GM13976 (cell line): ENCODE data around the gene UBE2QL1.

Experiments used
- DNase-seq: peaks from one replicate; pipeline ENCODE4 v3.0.0; 2012; ENCODE audit warnings: low spot score
- in situ Hi-C: fragments of 300-500 bp; cut with MboI; formaldehyde crosslinking; loops from one replicate; pipeline ENCODE4 v1.12.0; 2022; ENCODE audit warnings: low sequenced_read_pairs, mixed read lengths, inconsistent platforms; ENCODE audit not compliant: unreplicated experiment
- TF ChIP-seq, protein P1 (sequence below): IDR thresholded peaks from 2 replicates; pipeline ENCODE4 v1.5.1; 2012; ENCODE audit warnings: borderline replicate concordance, mild to moderate bottlenecking; ENCODE audit not compliant: insufficient read depth; ENCODE audit errors: extremely low read depth, missing control alignments, control extremely low read depth

The UBE2QL1 gene

DNA sequence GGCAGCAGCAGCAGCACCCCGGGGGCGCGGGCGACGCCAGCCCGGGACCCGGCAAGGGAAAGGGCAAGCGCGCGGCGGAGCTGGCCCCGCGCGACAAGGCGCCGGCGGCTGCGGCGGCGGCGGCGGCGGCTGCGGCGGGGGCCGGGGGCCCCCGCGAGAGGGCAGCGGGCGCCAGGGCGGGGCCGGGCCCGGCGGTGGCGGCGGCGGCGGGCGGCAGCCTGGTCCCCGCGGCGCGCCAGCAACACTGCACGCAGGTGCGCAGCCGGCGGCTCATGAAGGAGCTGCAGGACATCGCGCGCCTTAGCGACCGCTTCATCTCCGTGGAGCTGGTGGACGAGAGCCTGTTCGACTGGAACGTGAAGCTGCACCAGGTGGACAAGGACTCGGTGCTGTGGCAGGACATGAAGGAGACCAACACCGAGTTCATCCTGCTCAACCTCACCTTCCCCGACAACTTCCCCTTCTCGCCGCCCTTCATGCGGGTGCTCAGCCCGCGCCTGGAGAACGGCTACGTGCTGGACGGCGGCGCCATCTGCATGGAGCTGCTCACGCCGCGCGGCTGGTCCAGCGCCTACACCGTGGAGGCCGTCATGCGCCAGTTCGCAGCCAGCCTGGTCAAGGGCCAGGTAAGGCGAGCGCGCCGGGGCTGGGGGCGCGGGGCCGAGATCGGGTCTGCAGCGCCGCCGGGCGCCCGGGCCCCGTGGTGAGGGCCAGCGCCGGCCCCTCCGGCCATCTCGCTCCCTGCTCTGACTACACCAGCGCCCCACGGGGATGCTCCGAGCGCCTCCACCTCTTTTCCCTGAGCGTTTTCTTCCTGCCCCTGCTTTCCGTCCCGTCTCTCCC, at the start of gene UBE2QL1:
Gene UBE2QL1, plus strand, starts transcription at position 238 of the 843 bp plus-strand sequence. Its CDS starts 35 bp downstream, at position 273.
- peak; percentile 63 for DNase-seq
- TF ChIP-seq, protein P1, sequence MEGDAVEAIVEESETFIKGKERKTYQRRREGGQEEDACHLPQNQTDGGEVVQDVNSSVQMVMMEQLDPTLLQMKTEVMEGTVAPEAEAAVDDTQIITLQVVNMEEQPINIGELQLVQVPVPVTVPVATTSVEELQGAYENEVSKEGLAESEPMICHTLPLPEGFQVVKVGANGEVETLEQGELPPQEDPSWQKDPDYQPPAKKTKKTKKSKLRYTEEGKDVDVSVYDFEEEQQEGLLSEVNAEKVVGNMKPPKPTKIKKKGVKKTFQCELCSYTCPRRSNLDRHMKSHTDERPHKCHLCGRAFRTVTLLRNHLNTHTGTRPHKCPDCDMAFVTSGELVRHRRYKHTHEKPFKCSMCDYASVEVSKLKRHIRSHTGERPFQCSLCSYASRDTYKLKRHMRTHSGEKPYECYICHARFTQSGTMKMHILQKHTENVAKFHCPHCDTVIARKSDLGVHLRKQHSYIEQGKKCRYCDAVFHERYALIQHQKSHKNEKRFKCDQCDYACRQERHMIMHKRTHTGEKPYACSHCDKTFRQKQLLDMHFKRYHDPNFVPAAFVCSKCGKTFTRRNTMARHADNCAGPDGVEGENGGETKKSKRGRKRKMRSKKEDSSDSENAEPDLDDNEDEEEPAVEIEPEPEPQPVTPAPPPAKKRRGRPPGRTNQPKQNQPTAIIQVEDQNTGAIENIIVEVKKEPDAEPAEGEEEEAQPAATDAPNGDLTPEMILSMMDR, result no peak
- in situ Hi-C loops, result no loop called here

- DNase-seq, result no peak
- TF ChIP-seq, protein P1, result no peak
- in situ Hi-C loops, result no loop called here
These were observed 48.4 kb upstream of the UBE2QL1 start for GRCh38 chr5:6399980-6400910.

- TF ChIP-seq, protein P1, result no peak
- DNase-seq, result no peak
- in situ Hi-C loops, result no loop called here
These were observed 47.2 kb upstream of the UBE2QL1 start for GRCh38 chr5:6401410-6401809.

GRCh38 chr5:6402939-6403338, 45.7 kb upstream of the UBE2QL1 start:
- no peak for DNase-seq
- TF ChIP-seq, protein P1, result no peak
- in situ Hi-C loops, result no loop called here

DNA sequence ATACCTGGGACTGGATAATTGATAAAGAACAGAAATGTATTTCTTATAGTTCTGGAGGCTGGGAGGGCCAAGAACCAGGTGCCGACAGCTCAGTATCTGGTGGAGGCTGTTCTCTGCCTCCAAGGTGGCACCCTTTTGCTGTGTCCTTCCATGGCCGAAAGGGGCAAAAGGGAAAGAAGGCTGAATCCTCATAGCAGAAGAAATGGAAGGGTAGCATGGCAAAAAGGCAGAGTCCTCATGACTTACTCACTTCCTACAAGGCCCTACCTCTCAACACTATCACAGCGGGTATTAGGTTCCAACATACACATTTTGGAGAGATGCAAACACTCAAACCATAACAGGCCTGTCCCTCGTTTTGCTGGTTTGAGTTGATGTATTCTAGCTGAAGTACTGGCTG, 45.2 kb upstream of the UBE2QL1 start:
- TF ChIP-seq, protein P1, result no peak
- in situ Hi-C loops, result no loop called here
- no peak for DNase-seq

- TF ChIP-seq, protein P1, result no peak
- DNase-seq, result peak; percentile 39
- in situ Hi-C loops, result no loop called here
These were observed 44.5 kb upstream of the UBE2QL1 start for GRCh38 chr5:6404129-6404528.
